HepG2 (cell line): Measurements from ENCODE around the gene DNAJB2. TPM values are rescaled to one million over a fixed set of nuclear protein-coding genes. Genes with fewer than 3 reads are reported as not detected.
A peak's percentile ranks its signal among the peaks of the same experiment; 100 is the strongest.

Experiments
- ERF ChIP-seq: IDR thresholded peaks from 2 replicates; pipeline ENCODE4 v1.6.1; 2018; ENCODE audit warnings: missing biosample characterization, missing genetic modification reagents
- GATAD2A ChIP-seq: IDR thresholded peaks from 2 replicates; pipeline ENCODE4 v1.6.1; 2016
- HNF4A ChIP-seq: sonication (generic); formaldehyde crosslinking; IDR thresholded peaks from 2 replicates; pipeline ENCODE4 v1.4.0; 2020; ENCODE audit warnings: missing genetic modification reagents
- HNF4G ChIP-seq, 2 experiments: sonication (generic) in 1 of 2; formaldehyde crosslinking in 1 of 2; IDR thresholded peaks; 2 replicates each; pipeline versions ENCODE4 v1.4.0 to v1.6.1; 2011 to 2020; ENCODE audit warnings: borderline replicate concordance in 2 of 2, low read depth in 2 of 2, mild to moderate bottlenecking in 2 of 2, low read length in 1 of 2, missing genetic modification reagents in 1 of 2, moderate library complexity in 1 of 2
- KDM1A ChIP-seq: IDR thresholded peaks from 2 replicates; pipeline ENCODE4 v1.6.1; 2016; ENCODE audit warnings: missing compliant biosample characterization
- MAZ ChIP-seq, 2 experiments: sonication (generic) in 1 of 2; formaldehyde crosslinking in 1 of 2; IDR thresholded peaks; 2 replicates each; pipeline versions ENCODE4 v1.5.0 to v1.6.1; 2012 to 2020; ENCODE audit warnings: low read depth in 2 of 2, mild to moderate bottlenecking in 2 of 2, borderline replicate concordance in 1 of 2, improper control_type of control experiment in 1 of 2, low read length in 1 of 2, missing genetic modification reagents in 1 of 2, moderate library complexity in 1 of 2
- MED13 ChIP-seq: sonication (generic); formaldehyde crosslinking; IDR thresholded peaks from 2 replicates; pipeline ENCODE4 v1.5.0; 2020; ENCODE audit warnings: missing genetic modification reagents
- SP5 ChIP-seq: IDR thresholded peaks from 2 replicates; pipeline ENCODE4 v1.6.1; 2016; ENCODE audit warnings: low read depth, borderline replicate concordance
- ZFY ChIP-seq: sonication (generic); formaldehyde crosslinking; IDR thresholded peaks from 2 replicates; pipeline ENCODE4 v1.4.0; 2020; ENCODE audit warnings: missing genetic modification reagents
- ZNF264 ChIP-seq: sonication (generic); formaldehyde crosslinking; IDR thresholded peaks from 2 replicates; pipeline ENCODE4 v1.4.0; 2020; ENCODE audit warnings: missing genetic modification reagents
- ZNF383 ChIP-seq: sonication (generic); formaldehyde crosslinking; IDR thresholded peaks from 2 replicates; pipeline ENCODE4 v1.4.0; 2020; ENCODE audit warnings: missing genetic modification reagents, mild to moderate bottlenecking, borderline replicate concordance
- ZNF446 ChIP-seq: sonication (generic); formaldehyde crosslinking; IDR thresholded peaks from 2 replicates; pipeline ENCODE4 v1.5.0; 2020; ENCODE audit warnings: mild to moderate bottlenecking, missing genetic modification reagents
- ZNF501 ChIP-seq: sonication (generic); formaldehyde crosslinking; IDR thresholded peaks from 2 replicates; pipeline ENCODE4 v1.5.1; 2020; ENCODE audit warnings: mild to moderate bottlenecking, moderate library complexity, missing genetic modification reagents
- polyA plus RNA-seq, 8 experiments: library from polyadenylated mRNA; depleted of rRNA in 3 of 8; stranded (reverse) in 7 of 8; unstranded in 1 of 8; fragments of >200 nt; fragmentation: Illumina TruSeq in 4 of 8; extraction: Trizol in 4 of 8; gene quantifications; 2 replicates each; pipeline versions ENCODE4 v1.2.1 to v1.2.3, GENCODE V29; 2011 to 2016; ENCODE audit warnings: low read depth in 4 of 8, missing spikeins in 1 of 8, mixed read lengths in 1 of 8; ENCODE audit not compliant: insufficient read depth in 1 of 8
- total RNA-seq, 5 experiments: library from RNA; depleted of rRNA; stranded (reverse); fragments of >200 nt; fragmentation: Illumina TruSeq; extraction: Trizol; gene quantifications; 2 replicates each; pipeline ENCODE4 v1.2.3, GENCODE V29; 2016; ENCODE audit warnings: low read depth in 1 of 5
- TF ChIP-seq, protein P1 (sequence below): sonication (generic); formaldehyde crosslinking; IDR thresholded peaks from 2 replicates; pipeline ENCODE4 v1.5.1; 2020; ENCODE audit warnings: mild to moderate bottlenecking, missing genetic modification reagents

The DNAJB2 gene
- total and polyA plus RNA-seq, 2 of the 13 experiments (the other 11 are each of a cell fraction or from before 2014, with no cell fraction given): 21.3 to 31.1 TPM

GRCh38 chr2:219270055-219270372 lies 9.2 kb upstream of the DNAJB2 start (continued):
- TF ChIP-seq HNF4G (IDR thresholded peaks at IDR 0.05; ENCODE audit: borderline replicate concordance, low read depth, low read length): peak; percentile 50; the same call in 1 of the 2 replicates
- TF ChIP-seq HNF4G (CRISPR knock-in tag; IDR thresholded peaks at IDR 0.05; ENCODE audit: borderline replicate concordance, low read depth): no peak
- TF ChIP-seq ZNF446 (CRISPR knock-in tag): no peak
- peak; percentile 68; the same call in 1 of the 2 replicates for TF ChIP-seq ZNF383
- TF ChIP-seq GATAD2A (CRISPR knock-in tag): peak; percentile 31; the same call in 1 of the 2 replicates
- TF ChIP-seq ERF (CRISPR knock-in tag): 0 out of 2 replicates have a peak, but pooled peaks have one; percentile 40
- TF ChIP-seq KDM1A: peak; percentile 65; the same call in 1 of the 2 replicates
- TF ChIP-seq HNF4A: peak; percentile 79
- TF ChIP-seq, protein P1, sequence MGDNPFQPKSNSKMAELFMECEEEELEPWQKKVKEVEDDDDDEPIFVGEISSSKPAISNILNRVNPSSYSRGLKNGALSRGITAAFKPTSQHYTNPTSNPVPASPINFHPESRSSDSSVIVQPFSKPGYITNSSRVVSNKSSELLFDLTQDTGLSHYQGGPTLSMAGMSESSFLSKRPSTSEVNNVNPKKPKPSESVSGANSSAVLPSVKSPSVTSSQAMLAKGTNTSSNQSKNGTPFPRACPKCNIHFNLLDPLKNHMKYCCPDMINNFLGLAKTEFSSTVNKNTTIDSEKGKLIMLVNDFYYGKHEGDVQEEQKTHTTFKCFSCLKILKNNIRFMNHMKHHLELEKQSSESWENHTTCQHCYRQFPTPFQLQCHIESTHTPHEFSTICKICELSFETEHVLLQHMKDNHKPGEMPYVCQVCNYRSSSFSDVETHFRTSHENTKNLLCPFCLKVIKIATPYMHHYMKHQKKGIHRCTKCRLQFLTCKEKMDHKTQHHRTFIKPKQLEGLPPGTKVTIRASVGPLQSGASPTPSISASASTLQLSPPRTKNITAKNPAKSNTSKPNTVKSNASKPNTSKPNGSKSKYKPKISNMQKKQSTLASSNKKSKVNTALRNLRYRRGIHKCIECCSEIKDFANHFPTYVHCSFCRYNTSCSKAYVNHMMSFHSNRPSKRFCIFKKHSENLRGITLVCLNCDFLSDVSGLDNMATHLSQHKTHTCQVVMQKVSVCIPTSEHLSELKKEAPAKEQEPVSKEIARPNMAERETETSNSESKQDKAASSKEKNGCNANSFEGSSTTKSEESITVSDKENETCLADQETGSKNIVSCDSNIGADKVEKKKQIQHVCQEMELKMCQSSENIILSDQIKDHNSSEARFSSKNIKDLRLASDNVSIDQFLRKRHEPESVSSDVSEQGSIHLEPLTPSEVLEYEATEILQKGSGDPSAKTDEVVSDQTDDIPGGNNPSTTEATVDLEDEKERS: no peak
- 0 out of 2 replicates have a peak, but pooled peaks have one; percentile 47 for TF ChIP-seq ZFY (CRISPR knock-in tag)
- TF ChIP-seq MAZ (IDR thresholded peaks at IDR 0.05; ENCODE audit: borderline replicate concordance, low read depth, low read length): no peak
- TF ChIP-seq MAZ (CRISPR knock-in tag; IDR thresholded peaks at IDR 0.05; ENCODE audit: low read depth): no peak
- TF ChIP-seq MED13 (CRISPR knock-in tag): no peak
- 0 out of 2 replicates have a peak, but pooled peaks have one; percentile 11 for TF ChIP-seq ZNF264 (CRISPR knock-in tag)
- TF ChIP-seq SP5 (CRISPR knock-in tag): peak; percentile 17; the same call in 1 of the 2 replicates
- peak; percentile 85 for TF ChIP-seq ZNF501 (CRISPR knock-in tag)
